ENCODE measurements around the gene TPPP2.

TPPP2 gene

DNA sequence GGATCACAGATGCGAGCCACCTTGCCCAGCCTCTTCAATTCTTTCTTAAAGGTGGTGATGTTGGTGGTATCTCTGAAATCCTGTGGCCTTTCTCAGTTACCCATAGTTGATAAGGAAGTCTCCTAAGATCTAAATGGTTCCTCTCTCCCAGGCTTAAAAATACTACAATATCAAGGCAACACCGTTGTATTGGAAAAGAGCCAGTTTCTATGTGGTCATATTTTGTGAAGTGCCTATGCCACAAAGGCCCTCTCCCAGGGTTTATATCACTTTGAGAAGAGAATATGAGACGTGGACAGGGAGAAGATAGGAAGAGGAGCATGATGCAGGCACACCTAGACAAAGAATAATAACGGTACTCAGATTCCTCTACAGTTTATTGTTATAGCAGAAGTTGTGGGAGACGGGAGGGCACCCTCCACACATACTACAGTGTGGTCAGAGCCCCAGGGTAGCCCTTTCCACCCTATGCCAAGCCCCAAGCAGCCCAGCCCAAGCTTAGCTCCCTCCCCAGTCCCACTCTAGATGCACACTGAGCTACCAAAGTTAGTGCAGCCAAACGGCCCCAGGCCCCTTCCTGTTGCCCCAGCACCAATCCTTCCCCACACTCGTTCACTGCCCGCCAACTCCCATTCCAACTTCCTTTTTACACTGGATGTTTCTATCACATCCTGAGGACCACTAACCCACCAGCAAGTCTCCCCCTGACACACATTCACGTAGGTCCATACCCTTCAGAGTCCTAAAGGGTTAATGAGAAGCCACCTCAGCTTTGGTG lies 13.4 kb upstream of the TPPP2 start:
- H2BK120ac ChIP-seq (ENCODE audit: low read depth, low read length), result no peak overlapping the region
- H3K4ac ChIP-seq (ENCODE audit: low read depth in 1 of 2, low read length in 2 of 2), result no peak overlapping the region
- no peak overlapping the region for H3K18ac ChIP-seq (ENCODE audit: low read depth in 1 of 2, low read length in 2 of 2)
- no peak overlapping the region for H2BK5ac ChIP-seq (ENCODE audit: low read depth, low read length, poor library complexity, severe bottlenecking)
- no peak overlapping the region for H3K4me3 ChIP-seq (ENCODE audit: insufficient read depth in 1 of 2, low read depth in 1 of 2, low read length in 2 of 2)
- no peak overlapping the region for H3K23ac ChIP-seq (ENCODE audit: low read length in 2 of 2)
- no peak overlapping the region for H3K14ac ChIP-seq (ENCODE audit: low read length in 2 of 2)
- H3K36me3 ChIP-seq (ENCODE audit: control insufficient read depth in 1 of 2, insufficient read depth in 2 of 2, low read depth in 1 of 2, low read length in 2 of 2), result no peaks in the 10 kb centered on the region
- no peak overlapping the region for H2BK12ac ChIP-seq (ENCODE audit: low read length in 2 of 2)
- H3K79me1 ChIP-seq (replicated peaks; ENCODE audit: low read length, poor library complexity, severe bottlenecking), result no peaks in the 10 kb centered on the region
- no peaks in the 10 kb centered on the region for H3K9me3 ChIP-seq (ENCODE audit: control insufficient read depth, low read length)
- H3K27me3 ChIP-seq (ENCODE audit: control insufficient read depth in 1 of 2, insufficient read depth in 1 of 2, low read length in 2 of 2), result peaks cover 31 to 55% of the 10 kb centered on the region in 2 experiments
- no peak overlapping the region for H3K4me2 ChIP-seq (ENCODE audit: low read length, poor library complexity, severe bottlenecking)
- peak overlapping the region; percentile 12 for H2BK15ac ChIP-seq (ENCODE audit: low read depth, poor library complexity, severe bottlenecking)
- WGBS, result 77% methylated on average over 8 of the region's 9 CpGs
- no peak overlapping the region for H2AFZ ChIP-seq (ENCODE audit: low read depth, low read length)
- DNase-seq, result no peak
- H2AK5ac ChIP-seq (ENCODE audit: low read length, severe bottlenecking), result no peak overlapping the region
- no peak overlapping the region for H3K27ac ChIP-seq (ENCODE audit: low read length, poor library complexity, severe bottlenecking)
- no peak overlapping the region for H3K9ac ChIP-seq (ENCODE audit: low read length)
- no peak overlapping the region for H4K8ac ChIP-seq (ENCODE audit: low read length)
- peaks cover 3% of the 10 kb centered on the region for H3K4me1 ChIP-seq (ENCODE audit: control insufficient read depth, insufficient read depth, low read depth, low read length)
- no peak overlapping the region for H4K91ac ChIP-seq (ENCODE audit: low read length)

DNA sequence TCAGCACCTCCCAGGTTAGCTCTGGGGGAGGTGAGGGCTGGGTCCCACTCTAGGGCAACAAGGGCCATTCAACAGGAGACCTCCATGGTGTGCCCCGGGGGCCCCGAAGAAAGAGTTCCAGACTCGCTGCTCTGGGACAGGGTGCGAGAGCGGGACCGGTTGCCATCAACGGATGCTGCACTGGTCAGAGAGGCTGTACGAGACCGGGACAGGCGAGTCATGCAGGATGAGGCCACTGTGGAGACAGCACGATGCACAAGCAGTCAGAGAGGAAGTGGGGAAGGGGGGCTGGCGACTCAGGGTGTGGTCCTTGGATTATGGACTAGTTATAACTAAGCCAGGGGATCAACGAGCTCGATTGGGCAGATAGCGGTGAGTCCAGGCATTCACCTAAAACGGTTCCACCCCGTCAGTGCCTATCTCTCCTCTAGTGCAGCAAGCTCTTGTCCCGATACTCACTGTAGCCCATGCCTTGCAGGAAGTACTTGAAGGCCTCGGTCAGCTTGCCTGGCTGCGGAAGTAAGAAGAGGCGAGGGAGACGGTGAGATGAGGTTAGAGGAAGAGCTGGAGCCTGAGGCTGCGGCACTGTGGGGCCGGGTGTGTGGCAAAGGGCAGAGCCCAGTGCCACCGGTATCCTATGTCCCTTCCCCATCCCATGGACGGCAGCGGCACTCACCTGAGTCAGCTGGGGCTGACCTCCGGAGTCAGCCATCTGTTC lies 12.3 kb upstream of the TPPP2 start:
- Histone ChIP-seq H3K4me2 (ENCODE audit: low read length, poor library complexity, severe bottlenecking) (no peak overlapping the region), H3K9me3 (ENCODE audit: control insufficient read depth, low read length) (no peaks in the 10 kb centered on the region), H3K4me3 (ENCODE audit: insufficient read depth in 1 of 2, low read depth in 1 of 2, low read length in 2 of 2) (no peak overlapping the region), H2AFZ (ENCODE audit: low read depth, low read length) (no peak overlapping the region), H3K14ac (ENCODE audit: low read length in 2 of 2) (peak overlapping the region in 1 of 2 experiments; percentile 55), H2BK5ac (ENCODE audit: low read depth, low read length, poor library complexity, severe bottlenecking) (no peak overlapping the region), H3K27me3 (ENCODE audit: control insufficient read depth in 1 of 2, insufficient read depth in 1 of 2, low read length in 2 of 2) (peaks cover 36 to 56% of the 10 kb centered on the region in 2 experiments), H3K23ac (ENCODE audit: low read length in 2 of 2) (no peak overlapping the region), H3K9ac (ENCODE audit: low read length) (no peak overlapping the region), H2BK120ac (ENCODE audit: low read depth, low read length) (no peak overlapping the region), H3K4ac (ENCODE audit: low read depth in 1 of 2, low read length in 2 of 2) (no peak overlapping the region), H4K91ac (ENCODE audit: low read length) (no peak overlapping the region), H3K79me1 (replicated peaks; ENCODE audit: low read length, poor library complexity, severe bottlenecking) (no peaks in the 10 kb centered on the region), H3K4me1 (ENCODE audit: control insufficient read depth, insufficient read depth, low read depth, low read length) (peaks cover 3% of the 10 kb centered on the region), H2AK5ac (ENCODE audit: low read length, severe bottlenecking) (no peak overlapping the region), H4K8ac (ENCODE audit: low read length) (no peak overlapping the region), H3K36me3 (ENCODE audit: control insufficient read depth in 1 of 2, insufficient read depth in 2 of 2, low read depth in 1 of 2, low read length in 2 of 2) (no peaks in the 10 kb centered on the region), H3K18ac (ENCODE audit: low read depth in 1 of 2, low read length in 2 of 2) (no peak overlapping the region), H2BK15ac (ENCODE audit: low read depth, poor library complexity, severe bottlenecking) (no peak overlapping the region), H3K27ac (ENCODE audit: low read length, poor library complexity, severe bottlenecking) (no peak overlapping the region), H2BK12ac (ENCODE audit: low read length in 2 of 2) (no peak overlapping the region)
- no peak for DNase-seq
- 81% methylated on average over 27 of the region's 28 CpGs for WGBS

DNA sequence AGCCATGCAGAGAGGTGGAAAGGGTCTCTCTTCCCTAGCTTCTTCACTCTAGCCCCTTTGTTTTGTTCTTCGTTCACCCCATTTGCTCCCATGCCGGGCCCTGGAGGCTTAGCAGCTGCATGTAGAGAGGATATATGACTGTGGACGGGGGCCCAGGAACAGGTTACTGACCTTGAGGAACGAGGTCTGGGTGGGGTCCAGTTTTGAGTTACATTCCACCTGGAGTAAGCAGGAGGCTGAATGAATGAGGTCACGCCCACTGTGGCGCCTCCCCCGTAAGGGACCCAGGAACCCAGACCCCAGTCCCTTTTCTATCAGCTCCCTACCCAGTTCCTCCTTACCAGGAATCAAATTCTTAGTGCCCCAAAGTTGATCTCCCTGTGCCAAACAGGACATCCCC lies 11.7 kb upstream of the TPPP2 start:
- 89% methylated on average over 6 of the region's 7 CpGs for WGBS
- H3K36me3 ChIP-seq (ENCODE audit: control insufficient read depth in 1 of 2, insufficient read depth in 2 of 2, low read depth in 1 of 2, low read length in 2 of 2), result no peaks in the 10 kb centered on the region

DNA sequence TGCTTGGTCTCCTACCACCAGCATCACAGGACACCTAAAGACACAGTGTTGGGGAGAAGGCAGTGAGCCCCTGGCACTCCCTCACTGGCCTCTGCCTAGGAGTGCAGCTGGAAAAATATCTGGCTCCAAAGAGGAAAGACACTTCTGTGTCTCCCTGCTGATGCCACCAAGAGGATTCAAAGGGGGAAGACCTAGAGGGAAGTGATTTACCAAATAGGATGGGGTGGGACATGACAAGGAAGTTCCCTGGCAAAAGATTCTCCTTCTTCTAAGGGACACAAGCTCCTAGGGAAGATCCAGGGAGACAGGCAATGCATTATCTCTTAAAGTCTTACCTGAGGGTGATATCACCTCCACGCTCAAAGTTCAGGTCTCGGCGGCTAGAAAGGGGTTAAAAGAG lies 11.2 kb upstream of the TPPP2 start:
- Histone ChIP-seq H3K4ac (ENCODE audit: low read depth in 1 of 2, low read length in 2 of 2) (no peak overlapping the region), H3K14ac (ENCODE audit: low read length in 2 of 2) (no peak overlapping the region), H4K91ac (ENCODE audit: low read length) (no peak overlapping the region), H3K36me3 (ENCODE audit: control insufficient read depth in 1 of 2, insufficient read depth in 2 of 2, low read depth in 1 of 2, low read length in 2 of 2) (no peaks in the 10 kb centered on the region), H3K23ac (ENCODE audit: low read length in 2 of 2) (no peak overlapping the region), H3K79me1 (replicated peaks; ENCODE audit: low read length, poor library complexity, severe bottlenecking) (no peaks in the 10 kb centered on the region), H2BK15ac (ENCODE audit: low read depth, poor library complexity, severe bottlenecking) (no peak overlapping the region), H4K8ac (ENCODE audit: low read length) (no peak overlapping the region), H3K27me3 (ENCODE audit: control insufficient read depth in 1 of 2, insufficient read depth in 1 of 2, low read length in 2 of 2) (peaks cover 38 to 56% of the 10 kb centered on the region in 2 experiments), H3K4me1 (ENCODE audit: control insufficient read depth, insufficient read depth, low read depth, low read length) (peaks cover 3% of the 10 kb centered on the region), H3K9ac (ENCODE audit: low read length) (no peak overlapping the region), H2AFZ (ENCODE audit: low read depth, low read length) (no peak overlapping the region), H2AK5ac (ENCODE audit: low read length, severe bottlenecking) (no peak overlapping the region), H2BK5ac (ENCODE audit: low read depth, low read length, poor library complexity, severe bottlenecking) (no peak overlapping the region), H3K18ac (ENCODE audit: low read depth in 1 of 2, low read length in 2 of 2) (no peak overlapping the region), H3K27ac (ENCODE audit: low read length, poor library complexity, severe bottlenecking) (no peak overlapping the region), H3K4me3 (ENCODE audit: insufficient read depth in 1 of 2, low read depth in 1 of 2, low read length in 2 of 2) (no peak overlapping the region), H3K9me3 (ENCODE audit: control insufficient read depth, low read length) (no peaks in the 10 kb centered on the region), H2BK12ac (ENCODE audit: low read length in 2 of 2) (no peak overlapping the region), H3K4me2 (ENCODE audit: low read length, poor library complexity, severe bottlenecking) (no peak overlapping the region), H2BK120ac (ENCODE audit: low read depth, low read length) (no peak overlapping the region)
- 97% methylated on average over 3 of the region's 3 CpGs for WGBS
- no peak for DNase-seq

More for the DNA sequence above, 11.7 kb upstream of the TPPP2 start:
- Histone ChIP-seq H3K18ac (ENCODE audit: low read depth in 1 of 2, low read length in 2 of 2) (no peak overlapping the region), H2BK5ac (ENCODE audit: low read depth, low read length, poor library complexity, severe bottlenecking) (no peak overlapping the region), H3K14ac (ENCODE audit: low read length in 2 of 2) (no peak overlapping the region), H3K9me3 (ENCODE audit: control insufficient read depth, low read length) (no peaks in the 10 kb centered on the region), H4K91ac (ENCODE audit: low read length) (no peak overlapping the region), H2BK15ac (ENCODE audit: low read depth, poor library complexity, severe bottlenecking) (no peak overlapping the region), H3K27ac (ENCODE audit: low read length, poor library complexity, severe bottlenecking) (no peak overlapping the region), H3K4me2 (ENCODE audit: low read length, poor library complexity, severe bottlenecking) (no peak overlapping the region), H3K4me1 (ENCODE audit: control insufficient read depth, insufficient read depth, low read depth, low read length) (peaks cover 3% of the 10 kb centered on the region), H3K4ac (ENCODE audit: low read depth in 1 of 2, low read length in 2 of 2) (no peak overlapping the region), H2AFZ (ENCODE audit: low read depth, low read length) (no peak overlapping the region), H2BK12ac (ENCODE audit: low read length in 2 of 2) (no peak overlapping the region), H3K79me1 (replicated peaks; ENCODE audit: low read length, poor library complexity, severe bottlenecking) (no peaks in the 10 kb centered on the region), H3K23ac (ENCODE audit: low read length in 2 of 2) (no peak overlapping the region), H3K4me3 (ENCODE audit: insufficient read depth in 1 of 2, low read depth in 1 of 2, low read length in 2 of 2) (no peak overlapping the region), H2AK5ac (ENCODE audit: low read length, severe bottlenecking) (no peak overlapping the region), H3K27me3 (ENCODE audit: control insufficient read depth in 1 of 2, insufficient read depth in 1 of 2, low read length in 2 of 2) (peaks cover 36 to 56% of the 10 kb centered on the region in 2 experiments), H2BK120ac (ENCODE audit: low read depth, low read length) (no peak overlapping the region), H3K9ac (ENCODE audit: low read length) (no peak overlapping the region), H4K8ac (ENCODE audit: low read length) (no peak overlapping the region)
- DNase-seq, result no peak

Measured in mesenchymal stem cell (in vitro differentiated cells and primary cell).